B cell (primary cell): ENCODE results near the gene NCKAP1.

Experiments
- EZH2 ChIP-seq: IDR thresholded peaks from 2 replicates; pipeline ENCODE4 v1.6.1; 2012; ENCODE audit warnings: borderline replicate concordance, low read depth, mild to moderate bottlenecking, moderate library complexity, low read length; ENCODE audit not compliant: insufficient read depth, poor library complexity, severe bottlenecking
- TF ChIP-seq, protein P1 (sequence below): fragments of 200-600 bp; IDR thresholded peaks from one replicate; pipeline ENCODE4 v1.8.0; 2022; ENCODE audit warnings: antibody characterized with exemption, mild to moderate bottlenecking

DNA sequence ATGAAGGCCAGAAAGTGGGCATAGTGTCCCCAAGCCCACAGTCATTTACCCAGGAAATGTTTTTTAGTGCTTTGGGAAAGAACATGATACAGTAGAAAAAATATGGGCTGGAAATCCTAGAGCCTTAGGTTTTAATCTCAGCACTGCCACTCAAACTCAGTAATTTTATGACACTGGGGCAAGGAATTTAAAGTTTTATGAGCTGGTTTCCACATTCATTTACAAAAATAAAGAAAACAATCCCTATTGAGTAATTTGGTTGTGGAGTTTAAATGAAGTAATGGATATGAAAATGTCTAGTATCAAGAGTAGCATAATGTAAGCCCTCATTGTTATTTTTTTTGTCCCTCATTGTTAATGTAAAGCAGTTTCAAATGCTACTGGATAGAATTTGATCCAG, 120.3 kb downstream of the NCKAP1 start:
- no peak for TF ChIP-seq EZH2
- TF ChIP-seq, protein P1, sequence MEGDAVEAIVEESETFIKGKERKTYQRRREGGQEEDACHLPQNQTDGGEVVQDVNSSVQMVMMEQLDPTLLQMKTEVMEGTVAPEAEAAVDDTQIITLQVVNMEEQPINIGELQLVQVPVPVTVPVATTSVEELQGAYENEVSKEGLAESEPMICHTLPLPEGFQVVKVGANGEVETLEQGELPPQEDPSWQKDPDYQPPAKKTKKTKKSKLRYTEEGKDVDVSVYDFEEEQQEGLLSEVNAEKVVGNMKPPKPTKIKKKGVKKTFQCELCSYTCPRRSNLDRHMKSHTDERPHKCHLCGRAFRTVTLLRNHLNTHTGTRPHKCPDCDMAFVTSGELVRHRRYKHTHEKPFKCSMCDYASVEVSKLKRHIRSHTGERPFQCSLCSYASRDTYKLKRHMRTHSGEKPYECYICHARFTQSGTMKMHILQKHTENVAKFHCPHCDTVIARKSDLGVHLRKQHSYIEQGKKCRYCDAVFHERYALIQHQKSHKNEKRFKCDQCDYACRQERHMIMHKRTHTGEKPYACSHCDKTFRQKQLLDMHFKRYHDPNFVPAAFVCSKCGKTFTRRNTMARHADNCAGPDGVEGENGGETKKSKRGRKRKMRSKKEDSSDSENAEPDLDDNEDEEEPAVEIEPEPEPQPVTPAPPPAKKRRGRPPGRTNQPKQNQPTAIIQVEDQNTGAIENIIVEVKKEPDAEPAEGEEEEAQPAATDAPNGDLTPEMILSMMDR: no peak
